Astrocyte of the spinal cord (primary cell): ENCODE data around the gene TMEM88.

Experiments used
- DNase-seq: peaks from one replicate; pipeline ENCODE4 v3.0.0; 2011; ENCODE audit warnings: low read depth, low spot score
- H3K4me3 ChIP-seq: 2 replicates; pipeline ENCODE4 v1.5.1; 2011; ENCODE audit warnings: low read depth, mild to moderate bottlenecking, low read length, moderate library complexity
- CTCF ChIP-seq: IDR thresholded peaks from 2 replicates; pipeline ENCODE4 v1.5.1; 2012; ENCODE audit warnings: low read depth, mild to moderate bottlenecking, low read length, inconsistent platforms
- in situ Hi-C: cut with HindIII; loops from 2 replicates; pipeline ENCODE4 v1.10.0; 2017; ENCODE audit warnings: low sequenced_read_pairs

Gene TMEM88

GRCh38 chr17:7832431-7832830 is 22.4 kb upstream of the TMEM88 start:
- DNase-seq = no peak
- TF ChIP-seq CTCF = no peak
- in situ Hi-C loops = no loop called here
- H3K4me3 ChIP-seq = no peak overlapping the region

GRCh38 chr17:7833011-7833794 is 21.7 kb upstream of the TMEM88 start:
- DNase-seq = no peak
- H3K4me3 ChIP-seq = peak overlapping the region; percentile 74
- no peak for TF ChIP-seq CTCF
- in situ Hi-C loops = no loop called here

GRCh38 chr17:7833795-7834541 is 20.9 kb upstream of the TMEM88 start, which contains the start of gene KDM6B:
Gene KDM6B, plus strand, starts transcription at chr17:7834217. Its CDS starts 11,338 bp downstream, at chr17:7845555.
- peak within 1 kb of the TSS; percentile 74 for H3K4me3 ChIP-seq
- peak; percentile 92 for DNase-seq
- no peak for TF ChIP-seq CTCF
- in situ Hi-C loops = no loop called here

- in situ Hi-C loops = no loop called here
- peak; percentile 26 for DNase-seq
- peak overlapping the region; percentile 74 for H3K4me3 ChIP-seq
- TF ChIP-seq CTCF = no peak
These were observed 20.3 kb upstream of the TMEM88 start for GRCh38 chr17:7834542-7834956.

- TF ChIP-seq CTCF = peak; percentile 93
- peak overlapping the region; percentile 74 for H3K4me3 ChIP-seq
- DNase-seq = peak; percentile 99
- in situ Hi-C loops = no loop called here
These were observed 19.7 kb upstream of the TMEM88 start for GRCh38 chr17:7834957-7835813.
